ENCODE results near the gene NR1H4. TPM values are rescaled to one million over a fixed set of nuclear protein-coding genes. Genes with fewer than 3 reads are reported as not detected.
"Not testable (repeated sequence)": the region's sequence is repeated elsewhere in the genome, so short reads cannot be mapped to it uniquely, and the experiment has no call there.

NR1H4 gene
- total and polyA plus RNA-seq, 11 donors, result not detected

- Histone ChIP-seq H3K27ac (no peak overlapping the region), H3K9me3 (peaks cover 0 to 5% (median 0%) of the 10 kb centered on the region in 12 donors), H3K36me3 (no peaks in the 10 kb centered on the region), H3K27me3 (no peaks in the 10 kb centered on the region), H3K4me3 (no peak overlapping the region), H3K4me1 (no peaks in the 10 kb centered on the region)
- TF ChIP-seq POLR2A (IDR thresholded peaks at IDR 0.05) (no peak), CTCF (IDR thresholded peaks at IDR 0.05) (no peak)
- ATAC-seq (no peak), DNase-seq (no peak)
- intact Hi-C loops (cut with DNase I), result no loop called here
- 89 to 91% (median 90%) methylated on average over 10 of the region's 10 CpGs for WGBS, 4 donors
These were observed 24.5 kb downstream of the NR1H4 start for GRCh38 chr12:100498141-100498540.

- Histone ChIP-seq H3K4me1 (no peaks in the 10 kb centered on the region), H3K36me3 (no peaks in the 10 kb centered on the region), H3K27me3 (no peaks in the 10 kb centered on the region), H3K27ac (no peak overlapping the region), H3K4me3 (no peak overlapping the region), H3K9me3 (peaks cover 0 to 5% (median 0%) of the 10 kb centered on the region in 12 donors)
- no peak for TF ChIP-seq POLR2A (IDR thresholded peaks at IDR 0.05)
- no peak for TF ChIP-seq CTCF (IDR thresholded peaks at IDR 0.05)
- ATAC-seq (no peak), DNase-seq (no peak)
- WGBS, 4 donors, result 80 to 92% (median 89%) methylated on average over 1 of the region's 1 CpG
- intact Hi-C loops (cut with DNase I), result no loop called here
These were observed 25.8 kb downstream of the NR1H4 start for GRCh38 chr12:100499416-100499815.

- H3K4me1 ChIP-seq; H3K27ac ChIP-seq; H3K4me3 ChIP-seq; ATAC-seq; intact Hi-C loops (cut with DNase I); DNase-seq; H3K27me3 ChIP-seq; H3K36me3 ChIP-seq; H3K9me3 ChIP-seq: not testable (repeated sequence)
- 74 to 81% (median 78%) methylated on average over 4 of the region's 4 CpGs for WGBS, 4 donors
These were observed 29.1 kb downstream of the NR1H4 start for GRCh38 chr12:100502718-100503117.

- H3K27me3 ChIP-seq, result no peaks in the 10 kb centered on the region
- TF ChIP-seq CTCF (IDR thresholded peaks at IDR 0.05), result no peak
- TF ChIP-seq POLR2A (IDR thresholded peaks at IDR 0.05), result no peak
- WGBS, 4 donors, result 89 to 90% (median 90%) methylated on average over 6 of the region's 6 CpGs
- H3K27ac ChIP-seq, result no peak overlapping the region
- H3K9me3 ChIP-seq, result peaks cover 0 to 5% (median 0%) of the 10 kb centered on the region in 12 donors
- DNase-seq, result no peak
- H3K4me3 ChIP-seq, result no peak overlapping the region
- no peaks in the 10 kb centered on the region for H3K4me1 ChIP-seq
- intact Hi-C loops (cut with DNase I), result no loop called here
- ATAC-seq, result no peak
- no peaks in the 10 kb centered on the region for H3K36me3 ChIP-seq
These were observed 29.6 kb downstream of the NR1H4 start for GRCh38 chr12:100503228-100503628.

GRCh38 chr12:100504804-100505203 lies 31.1 kb downstream of the NR1H4 start:
- ATAC-seq (no peak), DNase-seq (no peak)
- no peak for TF ChIP-seq POLR2A (IDR thresholded peaks at IDR 0.05)
- no peak for TF ChIP-seq CTCF (IDR thresholded peaks at IDR 0.05)
- Histone ChIP-seq H3K9me3 (peaks cover 0 to 5% (median 0%) of the 10 kb centered on the region in 12 donors), H3K4me1 (no peaks in the 10 kb centered on the region), H3K27me3 (no peaks in the 10 kb centered on the region), H3K27ac (no peak overlapping the region), H3K36me3 (no peaks in the 10 kb centered on the region), H3K4me3 (no peak overlapping the region)
- 62 to 79% (median 71%) methylated on average over 1 of the region's 1 CpG for WGBS, 4 donors
- intact Hi-C loops (cut with DNase I), result no loop called here
